ENCODE measurements around the gene TNFRSF18.

TNFRSF18 gene

DNA sequence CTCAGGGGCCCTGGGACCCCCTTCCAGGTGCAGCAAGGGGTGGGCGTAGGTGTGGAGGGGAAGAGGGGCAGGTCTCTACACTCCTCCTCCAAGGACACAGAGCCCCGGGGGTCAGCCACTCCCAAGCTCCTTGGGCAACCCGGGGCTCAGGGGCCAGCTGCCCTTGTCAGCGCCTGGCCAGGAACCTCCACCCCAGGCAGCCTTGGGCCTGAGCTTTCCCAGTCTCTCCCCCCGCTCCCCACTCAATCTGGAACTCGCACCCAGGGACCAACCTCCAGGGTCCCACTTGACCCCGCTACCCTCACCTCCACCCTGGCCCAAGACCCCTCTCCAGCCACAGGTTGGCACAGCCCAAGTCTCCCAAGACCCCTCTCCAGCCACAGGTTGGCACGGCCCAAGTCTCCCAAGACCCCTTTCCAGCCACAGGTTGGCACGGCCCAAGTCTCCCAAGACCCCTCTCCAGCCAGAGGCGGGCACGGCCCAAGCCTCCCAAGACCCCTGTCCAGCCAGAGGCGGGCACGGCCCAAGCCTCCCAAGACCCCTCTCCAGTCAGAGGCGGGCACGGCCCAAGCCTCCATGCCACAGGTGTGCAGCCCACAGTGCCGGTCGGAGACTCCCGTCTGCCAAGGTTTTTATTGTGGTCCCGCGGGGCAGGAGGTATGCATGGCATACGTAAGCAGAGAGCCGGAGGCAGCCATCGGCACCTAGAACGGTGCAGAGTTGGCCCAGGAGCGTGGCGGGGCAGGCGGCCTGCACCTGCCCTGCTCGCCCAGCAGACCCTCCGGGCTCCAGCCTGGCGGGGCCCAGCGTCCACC lies 4.5 kb upstream of the TNFRSF18 start:
- DNase-seq, result no peak

DNA sequence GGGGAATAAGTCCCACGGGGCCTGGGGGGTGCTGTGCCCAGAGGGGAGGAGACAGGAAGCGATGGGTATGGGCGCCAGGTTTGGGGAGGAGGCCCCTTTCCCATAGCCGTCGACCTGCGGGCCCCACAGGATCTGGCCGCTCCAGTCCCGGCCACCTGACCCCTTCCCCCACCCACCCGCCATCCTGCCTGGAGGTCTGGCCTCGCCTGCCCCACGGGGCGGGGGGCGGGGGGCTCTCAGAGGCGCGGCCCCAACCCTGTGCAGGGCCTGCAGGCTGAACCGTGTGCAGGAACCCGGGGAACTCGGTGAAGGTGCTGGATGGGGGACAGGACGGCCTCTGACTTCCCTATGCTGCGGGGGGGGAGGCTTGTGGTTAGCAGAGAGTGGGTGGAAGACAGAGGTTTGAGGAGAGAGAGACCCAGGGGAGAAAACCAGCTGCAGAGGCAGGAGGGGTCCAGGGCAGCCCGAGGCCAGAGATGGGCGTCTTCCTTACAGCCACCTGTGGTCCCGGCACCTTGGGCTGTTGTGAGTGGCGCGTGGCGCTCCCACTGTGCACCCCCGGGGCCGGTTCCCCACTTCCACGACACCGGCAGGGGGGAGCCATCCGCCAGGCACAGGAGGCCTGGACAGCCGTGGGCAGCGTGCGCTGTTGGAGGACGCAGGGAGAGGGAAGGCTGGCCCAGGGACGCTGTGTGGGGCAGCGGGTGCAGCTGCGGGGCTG lies 2.5 kb upstream of the TNFRSF18 start:
- DNase-seq, result peak; percentile 89

DNA sequence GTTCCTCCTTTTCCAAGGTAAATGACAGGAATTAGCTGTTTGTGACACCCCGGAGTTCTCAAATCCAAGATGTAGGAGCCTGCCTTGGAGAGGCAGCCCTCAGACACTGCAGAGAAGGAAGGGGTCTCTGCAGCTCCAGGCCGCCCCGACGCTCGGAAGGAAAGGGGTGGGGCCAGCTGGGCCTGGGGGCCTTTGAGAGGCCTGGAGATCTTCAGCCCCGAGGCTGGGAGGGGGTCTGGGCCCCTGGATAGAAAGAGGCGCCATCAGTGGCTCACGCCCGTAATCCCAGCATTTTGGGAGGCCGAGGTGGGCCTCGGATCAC lies 1.1 kb upstream of the TNFRSF18 start:
- DNase-seq, result peak; percentile 31

DNA sequence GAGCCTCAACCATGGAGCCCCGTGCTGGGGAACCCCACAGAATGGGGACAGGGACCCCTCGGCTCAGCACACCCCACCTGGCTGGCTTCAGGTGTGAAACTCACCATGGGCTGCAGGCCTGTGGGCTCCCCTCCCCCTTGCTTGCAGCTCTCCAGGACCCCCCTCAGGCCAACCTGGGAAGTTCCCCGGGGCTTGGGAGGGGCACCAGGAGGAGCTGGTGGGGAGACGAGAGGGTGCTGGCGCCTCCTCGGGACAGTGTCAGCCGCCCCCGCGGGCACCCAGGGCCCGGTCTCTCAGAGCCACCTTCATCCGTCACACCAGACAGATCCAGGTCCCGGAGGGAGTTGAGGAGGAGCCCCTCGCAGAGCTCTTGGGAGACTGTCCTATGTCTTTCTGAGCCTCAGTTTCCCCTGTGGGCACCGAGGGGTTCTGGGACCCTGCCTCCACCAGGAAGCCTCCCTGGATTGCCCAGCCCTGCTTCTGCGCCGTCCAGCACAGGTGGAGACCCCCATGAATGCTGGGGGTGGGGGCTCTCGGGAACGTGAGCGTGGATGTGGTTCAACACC lies 657 bp upstream of the TNFRSF18 start:
- peak; percentile 47 for DNase-seq

DNA sequence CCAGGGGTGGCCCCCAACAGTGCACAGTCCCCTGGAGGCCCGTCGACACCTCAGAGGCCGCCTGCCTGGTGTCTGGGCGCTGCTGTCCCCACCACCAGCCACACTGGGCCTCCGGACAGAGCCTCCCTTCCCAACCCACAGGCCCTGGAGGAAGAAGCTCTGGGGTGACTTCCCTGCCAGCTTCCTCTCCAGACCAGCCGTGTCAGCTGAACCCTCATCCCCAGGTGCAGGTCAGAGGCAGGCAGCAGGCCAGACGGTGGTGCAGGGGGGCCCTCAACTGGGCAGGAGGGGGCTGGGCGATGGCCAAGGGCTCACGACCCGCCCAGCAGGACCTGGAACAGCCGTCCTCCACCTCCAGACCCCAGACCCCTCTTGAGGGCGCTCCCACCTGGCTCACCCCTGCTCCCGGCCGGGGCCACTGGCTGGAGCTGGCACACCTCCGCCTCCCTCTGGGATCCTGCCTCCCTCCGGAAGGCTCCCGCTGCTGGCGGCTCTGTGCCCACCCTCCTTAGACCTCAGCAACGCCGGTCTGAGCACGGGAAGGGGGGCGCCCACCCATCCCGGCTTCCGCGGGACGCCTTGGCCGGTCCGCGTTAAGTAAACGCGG lies 520 bp downstream of the TNFRSF18 start:
- peak; percentile 88 for DNase-seq

DNA sequence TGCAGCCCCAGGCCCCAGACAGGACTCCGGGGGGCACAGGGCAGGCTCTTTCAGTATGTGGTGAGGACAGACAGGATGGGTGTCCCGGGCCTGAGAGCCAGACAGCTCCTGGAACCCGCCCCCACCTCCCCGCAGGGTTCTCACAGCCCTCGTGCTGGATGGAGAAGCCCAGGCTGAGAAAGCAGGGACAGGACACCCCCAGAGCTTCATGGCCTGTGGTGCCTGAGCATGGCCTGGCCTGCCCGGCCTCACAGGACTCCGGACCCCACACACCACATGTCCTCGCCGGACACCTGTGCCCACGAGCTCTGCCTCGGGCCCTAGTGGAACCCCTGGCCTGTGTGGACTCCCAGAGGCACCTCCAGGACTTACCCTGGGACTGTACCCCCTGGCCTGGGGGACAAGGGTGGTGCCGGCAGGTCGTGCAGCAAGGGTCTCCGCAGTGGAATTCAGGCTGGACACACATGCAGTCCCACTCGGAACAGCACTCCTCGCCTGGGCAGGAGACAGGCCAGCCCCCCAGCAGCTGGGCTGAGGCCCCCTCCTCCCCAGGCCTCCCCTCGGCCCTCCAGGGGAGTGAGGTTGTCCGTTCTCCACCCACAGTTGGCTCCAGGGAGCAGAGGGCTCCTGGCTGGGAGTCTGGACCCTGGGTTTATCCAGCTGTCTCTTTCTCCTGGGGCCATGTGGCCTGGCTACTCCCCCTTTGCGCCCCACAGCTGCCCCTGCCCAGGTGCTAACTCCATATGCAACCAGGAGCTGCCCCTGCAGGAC lies 1.2 kb downstream of the TNFRSF18 start:
- DNase-seq, result no peak

DNA sequence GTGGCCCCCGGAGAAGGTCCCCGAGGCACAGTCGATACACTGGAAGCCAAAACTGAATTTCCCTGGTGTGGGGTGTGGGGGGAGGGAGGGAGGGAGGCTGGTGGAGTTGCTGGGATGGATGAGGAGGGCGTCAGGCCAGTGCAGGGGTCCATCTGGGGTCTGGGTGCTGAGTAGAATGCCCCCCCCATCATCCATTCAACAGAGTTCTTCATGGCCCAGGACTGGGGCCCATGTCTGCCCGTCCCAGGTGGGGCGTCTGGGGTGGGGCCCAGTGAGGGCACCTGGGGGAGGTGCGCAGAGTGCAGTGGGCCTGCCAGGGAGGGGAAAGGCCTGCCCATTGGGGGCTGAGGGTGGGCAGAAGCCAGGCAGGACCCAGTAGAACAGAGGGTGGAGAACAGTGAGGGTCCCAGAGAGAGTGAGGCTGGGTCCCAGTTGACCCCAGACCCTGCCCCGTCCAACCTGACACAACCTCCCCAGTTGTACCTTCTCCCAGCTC lies 1.9 kb downstream of the TNFRSF18 start:
- no peak for DNase-seq

DNA sequence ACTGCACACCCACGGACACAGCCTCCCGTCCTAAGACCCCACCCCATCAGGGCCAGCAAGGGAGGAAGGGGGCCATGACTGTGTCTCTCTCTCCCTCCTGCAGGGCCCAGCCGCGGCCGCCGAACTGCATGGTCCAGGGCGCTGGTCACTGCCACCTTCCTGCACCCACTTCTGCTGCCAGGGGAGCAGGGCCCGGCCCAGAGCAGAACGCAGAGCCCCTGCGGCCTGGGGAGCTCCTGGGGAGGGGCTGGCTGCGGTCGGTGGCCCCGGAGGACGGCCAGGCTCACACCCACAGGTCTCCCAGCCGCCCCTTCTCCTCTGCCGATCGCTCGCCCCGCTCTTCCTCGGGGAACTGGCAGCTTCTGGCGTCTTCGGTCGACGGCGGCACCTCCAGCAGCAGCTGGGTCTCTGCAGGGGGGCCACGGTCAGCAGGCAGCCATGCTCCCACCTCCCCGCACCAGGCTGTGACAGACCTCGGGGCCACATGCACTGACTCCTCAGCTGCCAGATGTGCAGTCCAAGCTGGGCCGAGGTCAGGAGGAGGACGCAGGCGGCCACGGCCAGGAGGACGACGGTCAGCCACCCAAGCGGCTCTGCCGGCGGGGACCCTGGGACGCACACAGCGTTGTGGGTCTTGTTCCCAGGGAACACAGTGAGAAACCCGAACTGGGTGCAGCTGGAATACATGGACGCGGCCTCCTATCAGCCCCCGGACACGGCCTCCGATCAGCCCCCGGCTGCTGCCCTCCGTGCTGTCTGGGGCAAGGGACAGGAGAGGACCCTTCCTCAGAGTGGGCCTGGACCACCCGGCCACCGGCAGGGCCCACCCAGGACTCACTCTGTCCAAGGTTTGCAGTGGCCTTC lies 2.6 kb downstream of the TNFRSF18 start:
- no peak for DNase-seq

DNA sequence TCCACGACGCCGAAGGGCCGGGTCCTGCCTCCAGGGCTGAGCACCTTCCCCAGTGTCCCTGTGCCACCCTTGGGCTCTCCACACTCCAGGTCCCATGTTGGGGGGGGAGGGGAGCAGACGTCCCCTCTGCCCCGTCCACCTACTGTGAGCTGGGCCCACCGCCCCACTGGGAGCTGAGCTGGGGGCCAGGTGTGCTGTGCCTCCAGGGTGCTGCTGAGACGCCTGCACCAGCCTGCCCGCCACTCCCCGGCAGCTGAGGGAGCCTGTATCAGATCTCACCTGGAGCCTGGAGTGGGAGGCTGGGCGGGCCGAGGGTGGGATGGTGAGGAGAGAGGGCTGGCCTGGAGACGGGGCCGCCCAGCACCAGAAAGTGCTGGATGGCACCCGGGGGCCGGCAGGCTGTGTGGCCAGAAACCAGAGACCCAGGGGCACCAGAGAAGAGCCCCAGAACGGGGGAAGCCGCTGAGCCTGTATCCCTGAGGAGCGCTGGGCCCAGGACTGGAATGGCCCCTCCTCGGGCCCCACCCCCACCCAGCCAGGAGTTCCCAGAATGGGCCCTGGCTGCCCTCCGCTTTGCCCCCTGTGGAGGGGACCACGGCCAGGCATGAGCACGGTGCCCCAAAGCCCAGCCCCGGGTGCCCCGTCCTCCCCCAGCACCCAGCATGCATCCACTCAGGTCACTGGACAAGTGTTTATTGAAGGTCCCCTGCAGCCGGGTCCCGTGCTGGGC lies 3.4 kb downstream of the TNFRSF18 start:
- DNase-seq, result no peak

DNA sequence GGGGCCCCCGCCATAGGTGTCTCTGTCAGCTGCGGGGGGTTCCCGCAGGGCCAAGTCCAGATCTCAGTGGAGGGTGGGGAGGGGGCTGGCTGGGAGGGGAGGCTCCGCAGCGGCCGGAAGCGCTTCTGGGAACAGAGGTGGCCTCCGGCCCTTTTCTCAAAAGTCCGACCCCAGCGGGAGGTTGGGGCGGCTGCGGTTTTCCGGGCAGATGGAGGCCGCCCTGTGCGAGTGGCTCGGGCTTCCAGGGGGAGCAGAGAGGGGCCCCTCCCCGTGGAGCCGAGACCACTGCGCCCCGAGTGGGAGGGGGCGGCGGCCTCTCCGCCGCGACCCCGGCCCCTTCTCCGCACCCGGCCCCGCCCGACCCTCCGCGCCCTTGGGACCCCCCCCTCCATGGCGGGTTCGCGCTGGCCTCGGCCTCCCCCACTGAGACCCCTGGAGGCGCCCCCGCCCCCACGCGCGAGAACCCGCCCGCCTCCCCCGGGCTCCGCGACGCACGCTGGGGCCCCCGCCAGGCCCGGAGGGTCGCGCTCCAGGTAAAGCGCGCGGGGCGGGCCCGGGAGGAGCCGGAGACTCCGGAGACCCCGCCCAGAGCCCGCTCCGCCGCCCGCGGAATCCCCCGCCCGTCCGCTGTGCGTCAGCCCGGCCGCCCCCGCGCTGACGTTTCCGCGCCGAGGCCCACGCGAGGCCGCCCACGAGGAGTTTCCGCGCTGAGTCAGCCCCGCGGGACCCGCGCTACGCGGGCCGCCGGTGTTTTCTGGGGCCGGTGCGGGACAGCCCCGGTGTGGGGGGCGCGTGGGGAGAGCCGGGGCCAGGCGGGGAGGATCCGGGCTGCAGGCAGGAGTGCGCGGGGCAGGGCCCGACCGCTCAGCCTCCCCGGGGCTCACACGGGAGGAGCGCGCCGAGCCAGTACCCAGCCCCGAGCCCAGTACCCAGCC lies 5.2 kb downstream of the TNFRSF18 start:
- peak; percentile 49 for DNase-seq

DNA sequence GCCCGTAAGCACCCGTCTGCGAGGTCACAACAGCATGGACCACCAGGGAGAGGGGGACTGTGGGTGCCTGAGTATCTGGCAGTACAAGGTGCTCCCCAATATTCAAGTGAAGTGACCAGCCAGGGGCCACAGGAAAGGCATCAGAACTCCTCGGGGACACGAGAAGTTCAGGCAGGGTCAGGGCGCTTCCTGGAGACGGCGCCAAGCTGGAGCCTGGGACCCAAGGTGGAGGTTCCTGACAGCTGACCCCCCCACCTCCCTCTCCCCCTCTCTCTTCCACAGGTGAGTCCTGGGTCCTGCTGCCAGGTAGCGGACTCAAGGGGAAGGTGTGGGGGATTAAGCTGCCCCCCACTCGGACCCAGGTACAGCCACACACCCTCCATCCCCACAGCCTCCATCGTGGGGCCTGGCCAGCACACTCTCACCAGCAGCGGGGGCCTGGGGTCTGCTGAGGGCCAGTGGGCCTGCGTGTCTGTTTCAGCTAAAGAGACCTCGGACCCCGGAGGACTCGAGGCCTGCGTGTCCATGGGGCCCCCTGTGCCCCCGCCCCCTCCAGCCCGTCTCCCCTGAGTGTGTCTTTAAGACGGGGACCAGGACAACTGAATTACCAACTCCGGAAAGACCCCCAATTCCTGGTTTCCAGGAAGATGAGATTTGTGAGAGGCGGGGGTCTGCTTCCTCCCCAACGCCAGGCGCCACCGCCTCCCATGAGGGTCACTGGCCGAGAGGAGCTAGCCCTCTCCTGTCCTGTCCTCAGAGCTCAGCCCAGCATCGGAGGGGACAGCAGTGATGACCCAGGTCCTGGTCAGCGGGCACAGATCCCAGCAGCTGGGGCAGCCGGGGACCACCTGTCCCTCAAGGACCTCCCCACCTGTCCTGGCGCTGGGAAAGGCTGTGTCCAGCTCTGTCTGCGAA lies 6.2 kb downstream of the TNFRSF18 start:
- no peak for DNase-seq

DNA sequence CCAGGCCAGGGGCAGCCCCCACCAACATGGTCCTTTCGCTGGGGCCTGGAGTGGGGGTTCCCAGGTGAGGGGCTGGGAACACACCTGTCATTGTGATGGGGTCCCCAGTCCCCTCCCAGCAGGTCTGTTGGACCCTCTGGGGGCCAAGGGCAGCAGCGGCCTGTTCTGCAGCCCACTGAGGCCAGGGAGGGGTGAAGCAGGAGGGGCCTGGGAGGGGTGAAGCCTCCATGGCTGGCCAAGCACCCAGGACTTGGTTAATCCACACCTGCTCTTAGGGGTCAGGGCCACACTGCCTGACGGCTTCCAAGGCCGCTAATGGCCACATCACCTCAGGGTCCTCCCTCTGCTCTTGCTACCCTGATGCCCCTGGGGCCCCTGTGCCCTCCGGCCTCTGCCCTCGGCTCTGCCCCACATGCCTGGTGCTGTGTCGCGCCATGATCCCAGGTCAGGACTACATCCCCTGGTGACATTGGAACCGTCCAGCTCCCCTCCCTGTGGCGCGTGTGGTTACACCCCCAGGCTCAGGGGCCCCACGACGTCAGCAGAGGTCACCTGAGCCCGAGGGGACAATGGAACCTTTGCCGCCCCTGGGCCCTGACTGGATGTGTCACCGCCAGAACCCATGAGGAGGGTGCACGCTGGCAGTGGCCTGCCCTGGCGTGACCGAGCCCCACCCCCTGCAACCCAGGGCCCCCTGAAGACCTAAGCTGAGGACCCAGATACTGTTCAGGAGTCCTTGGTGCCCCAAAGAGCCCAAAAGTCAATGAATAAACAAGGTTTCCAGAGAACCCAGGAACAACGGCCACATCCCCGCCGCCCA lies 7.0 kb downstream of the TNFRSF18 start:
- no peak for DNase-seq

DNA sequence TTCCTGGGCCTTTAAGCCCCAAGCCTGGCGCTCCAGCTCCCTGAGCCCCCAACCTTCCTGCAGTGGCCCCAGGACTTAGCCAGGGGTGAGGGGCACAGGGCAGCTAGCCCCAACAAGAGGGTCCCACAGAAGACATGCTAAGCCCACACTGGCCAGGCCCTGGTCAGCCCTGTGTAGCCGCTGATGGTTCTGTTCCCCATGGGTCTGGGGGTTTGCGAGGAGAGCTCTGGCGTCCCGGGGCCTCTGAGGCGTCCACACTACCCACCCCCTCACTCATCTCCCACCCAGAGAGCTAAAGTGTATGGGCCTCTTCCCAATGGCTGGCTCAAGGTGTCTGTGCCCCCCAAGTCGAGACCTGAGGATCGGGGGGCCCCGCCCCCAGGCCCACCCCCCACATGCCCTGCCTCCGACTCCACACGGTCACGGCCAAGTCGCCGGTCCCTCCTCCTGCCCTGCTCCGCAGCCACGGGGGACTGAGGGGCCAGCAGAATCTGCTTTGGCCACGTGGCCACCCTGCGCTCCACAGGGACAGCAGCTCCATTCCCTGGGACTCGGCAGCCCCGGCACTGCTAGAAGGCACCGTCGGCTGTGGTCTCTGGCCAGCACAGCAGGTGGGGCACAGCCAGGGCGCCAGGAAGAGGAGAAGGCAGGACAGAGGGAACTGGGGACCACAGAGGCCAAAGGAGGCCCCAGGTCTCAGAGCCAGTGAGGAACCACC lies 7.8 kb downstream of the TNFRSF18 start:
- DNase-seq, result no peak

DNA sequence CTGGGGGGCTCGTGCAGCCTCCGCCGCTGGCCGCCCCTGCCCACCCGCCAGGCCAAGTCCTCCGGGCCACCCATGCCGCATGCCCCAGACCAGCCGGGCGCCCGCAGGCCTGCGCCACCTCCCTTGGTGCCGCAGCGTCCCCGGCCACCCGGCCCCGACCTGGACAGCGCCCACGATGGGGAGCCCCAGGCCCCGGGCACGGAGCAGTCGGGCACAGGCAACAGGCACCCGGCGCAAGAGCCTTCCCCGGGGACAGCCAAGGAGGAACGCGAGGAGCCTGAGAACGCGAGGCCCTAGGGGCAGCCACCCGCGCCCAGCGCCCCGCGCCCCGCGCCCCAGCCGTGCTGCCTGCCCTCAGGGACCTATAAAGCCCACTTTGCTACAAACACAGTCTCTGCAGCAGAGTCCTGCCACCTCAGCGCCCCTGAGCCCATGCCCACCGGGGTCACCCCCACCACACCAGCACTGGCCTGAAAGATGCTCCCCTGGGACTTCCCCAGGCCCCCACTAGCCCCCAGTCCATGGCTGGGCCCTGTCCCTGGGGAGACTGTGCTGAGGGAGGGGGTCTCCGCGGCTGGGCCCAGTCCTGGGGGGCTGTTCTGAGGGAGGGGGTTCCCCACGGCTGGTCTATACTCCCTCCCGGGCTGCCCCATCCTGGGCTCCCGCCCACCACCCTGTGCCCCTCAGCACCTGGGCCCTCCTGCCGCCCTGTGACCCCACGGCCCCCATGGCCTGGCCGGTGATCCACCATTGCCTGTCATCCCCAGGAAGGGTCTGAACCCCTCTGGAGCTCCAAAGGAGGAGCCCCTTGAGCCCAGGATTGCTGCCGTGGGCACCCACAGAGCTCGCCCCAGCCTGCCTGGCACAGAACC lies 8.6 kb downstream of the TNFRSF18 start:
- no peak for DNase-seq

DNA sequence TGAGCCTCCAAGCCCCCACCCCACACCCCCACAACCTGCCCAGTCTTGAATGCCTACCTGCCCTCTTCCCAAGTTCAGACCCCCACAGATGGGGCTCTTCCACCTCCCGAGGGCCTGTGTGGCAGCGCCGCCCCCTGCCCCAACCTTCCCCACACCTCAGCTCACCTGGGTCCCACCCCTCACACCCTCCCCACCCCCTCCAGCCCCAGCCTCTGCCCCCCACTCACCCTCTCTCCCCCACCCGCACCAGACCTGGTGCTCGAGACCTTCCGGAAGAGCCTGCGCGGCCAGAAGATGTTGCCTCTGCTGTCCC lies 9.2 kb downstream of the TNFRSF18 start:
- DNase-seq, result no peak

DNA sequence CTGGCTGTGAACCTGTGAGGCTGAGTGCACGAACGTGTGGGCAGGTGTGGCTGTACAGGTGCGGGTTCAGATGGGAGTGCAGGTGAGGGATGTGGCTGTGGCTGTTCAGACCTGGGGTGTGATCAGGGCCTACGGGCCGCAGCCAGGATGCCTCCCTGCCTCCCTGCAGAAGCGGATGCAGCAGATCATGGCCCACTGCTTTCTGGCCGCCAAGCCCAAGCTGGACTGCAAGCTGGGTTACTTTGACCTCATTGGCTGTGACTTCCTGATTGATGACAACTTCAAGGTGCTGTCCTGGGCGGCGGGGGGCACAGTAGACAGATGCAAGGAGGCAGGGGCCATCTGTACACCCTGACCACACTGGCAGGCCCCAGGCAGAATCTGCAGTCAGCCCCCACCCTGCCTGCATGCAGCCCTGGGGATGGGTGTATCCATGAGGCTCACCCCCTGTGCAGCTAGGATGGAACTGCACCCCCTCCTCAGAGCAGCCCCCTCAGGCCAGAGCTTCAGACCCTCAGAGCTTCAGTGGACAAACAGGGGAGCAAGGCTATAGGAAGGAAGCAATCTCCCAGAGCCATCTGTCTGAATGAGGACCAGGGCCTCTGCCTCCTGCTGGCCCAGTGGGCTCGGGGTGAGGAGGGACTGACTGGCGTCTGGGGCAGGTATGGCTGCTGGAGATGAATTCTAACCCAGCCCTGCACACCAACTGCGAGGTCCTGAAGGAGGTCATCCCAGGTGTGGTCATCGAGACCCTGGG lies 9.8 kb downstream of the TNFRSF18 start:
- no peak for DNase-seq

Measured in RPMI8226 (cell line).